Stimulated activated CD4-positive, alpha-beta T cell treated with anti-CD3 and anti-CD28 coated beads, Interleukin-15, amount 100 ng/mL, for 48 hours (primary cell): Measurements from ENCODE around the gene ATP6V1C2.

ENCODE experiments used
- DNase-seq, 2 donors: peaks; one replicate each; pipeline ENCODE4 v3.0.0-alpha.2; 2020; ENCODE audit warnings: low read depth in 2 of 2

ATP6V1C2 gene

DNA sequence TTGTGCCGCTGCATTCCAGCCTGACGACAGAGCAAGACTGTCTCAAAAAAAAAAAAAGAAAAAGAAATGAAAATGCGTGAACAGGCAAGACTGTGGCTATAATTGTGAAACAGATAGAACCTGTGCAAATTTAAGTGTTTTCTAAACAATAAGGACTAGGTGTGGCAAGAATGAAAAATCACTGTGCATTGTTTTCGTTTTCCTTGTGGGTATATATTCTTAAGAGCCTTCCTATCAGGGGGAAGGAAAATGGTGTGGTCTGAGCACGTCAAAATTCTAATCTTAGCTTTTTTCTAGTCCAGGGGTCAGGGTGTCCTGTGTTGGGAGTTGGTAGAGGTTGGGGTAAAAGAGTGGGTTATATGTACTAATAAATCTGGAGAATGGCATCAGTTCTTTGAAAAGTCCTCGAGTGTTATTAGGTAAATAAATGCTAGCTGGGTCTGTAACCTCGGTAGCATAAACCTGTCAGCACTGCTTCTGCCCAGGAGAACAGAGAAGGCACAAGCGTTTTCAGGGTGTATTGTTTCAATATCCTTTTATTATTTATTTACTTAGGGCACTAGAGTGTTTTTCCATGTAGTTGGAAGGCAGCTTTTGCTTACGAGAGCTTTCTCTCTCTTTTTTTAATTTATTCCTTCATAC is 11.6 kb downstream of the ATP6V1C2 start:
- no peak for DNase-seq

- DNase-seq = no peak
Measured at GRCh38 chr2:10733566-10733925, 12.1 kb downstream of the ATP6V1C2 start.

DNA sequence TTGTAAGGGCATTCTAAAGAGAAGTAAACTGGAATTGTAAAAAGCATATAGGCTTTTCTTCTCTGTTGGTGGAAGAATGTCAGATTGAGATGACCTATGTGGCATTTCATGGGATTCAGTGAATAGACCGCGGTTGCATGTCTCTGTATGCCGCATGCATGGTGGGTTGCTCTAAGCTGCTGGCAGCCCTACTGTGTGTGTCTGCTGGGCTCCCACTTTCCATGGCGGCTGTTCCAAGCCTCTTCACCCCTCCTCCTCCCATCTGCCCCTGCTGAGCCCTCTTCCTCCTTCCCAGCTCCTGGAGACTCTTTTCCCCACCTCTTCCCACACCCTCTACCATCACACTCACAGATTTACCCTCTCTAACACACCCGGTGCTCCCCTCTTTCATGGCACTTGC is 12.6 kb downstream of the ATP6V1C2 start:
- DNase-seq = no peak

DNA sequence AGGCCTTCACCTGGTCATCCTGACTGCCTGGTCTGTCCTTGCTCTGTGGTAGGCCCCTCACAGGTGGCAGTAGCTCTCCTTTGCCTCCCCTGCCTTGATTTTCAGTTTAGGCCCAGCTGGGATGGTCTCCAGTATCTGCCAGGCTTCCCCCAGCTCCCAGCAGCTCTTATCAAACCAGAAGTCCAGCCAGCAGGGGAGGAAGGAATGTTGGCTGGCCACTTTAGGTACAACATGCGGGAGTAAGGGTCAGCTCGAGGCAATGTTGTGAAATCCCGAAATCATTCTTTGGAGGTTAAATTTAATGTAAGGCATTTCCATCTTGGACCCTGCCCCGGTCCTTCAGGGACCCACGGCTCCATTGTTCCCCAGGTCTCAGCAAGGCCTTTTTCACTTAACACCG is 16.8 kb downstream of the ATP6V1C2 start:
- no peak for DNase-seq

GRCh38 chr2:10740226-10740625 is 18.8 kb downstream of the ATP6V1C2 start:
- DNase-seq = no peak

DNA sequence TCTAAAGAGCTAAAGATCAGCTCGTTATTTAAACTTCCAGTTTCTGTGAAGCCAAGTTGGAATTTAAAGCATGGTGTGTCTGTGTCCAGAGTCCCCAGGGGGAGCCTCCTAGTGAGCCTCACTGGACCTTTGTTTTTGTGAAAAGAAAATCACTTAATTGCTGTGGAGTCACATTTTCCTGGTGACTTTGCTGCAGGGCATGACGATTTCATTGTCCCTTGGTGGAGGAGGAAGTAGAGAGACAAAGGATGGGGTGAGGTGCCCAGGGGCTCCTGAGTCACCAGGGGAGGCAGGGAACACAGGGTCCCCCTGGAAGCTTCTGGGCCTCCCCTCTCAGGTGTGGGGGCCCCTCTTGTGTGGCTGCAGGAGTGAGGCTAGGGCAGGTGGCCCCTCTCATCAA is 19.7 kb downstream of the ATP6V1C2 start:
- DNase-seq = no peak

DNA sequence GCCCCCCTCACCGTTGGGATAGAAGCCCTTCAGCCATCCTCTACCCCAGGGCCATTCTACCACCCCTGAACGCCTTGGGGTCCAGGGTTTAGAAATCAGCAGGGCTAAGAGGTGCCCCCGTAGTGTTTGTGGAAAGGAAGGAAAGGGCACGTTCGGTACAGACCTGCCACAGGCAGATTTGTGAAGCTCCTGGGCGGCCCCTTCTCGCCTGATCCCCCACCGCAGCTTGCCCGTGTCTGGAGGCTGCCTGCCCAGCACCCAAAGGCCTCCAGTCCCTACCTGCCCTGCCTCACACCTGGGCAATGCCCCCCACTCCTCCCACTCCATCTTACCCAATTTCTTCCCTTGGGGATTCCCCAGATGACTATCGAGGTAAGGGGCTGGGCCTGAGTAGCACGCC is 21.2 kb downstream of the ATP6V1C2 start:
- DNase-seq = no peak

GRCh38 chr2:10750610-10751009 is 29.2 kb downstream of the ATP6V1C2 start:
- no peak for DNase-seq

- DNase-seq = no peak
Measured at GRCh38 chr2:10752236-10752635, 30.8 kb downstream of the ATP6V1C2 start.

GRCh38 chr2:10753156-10753555 is 31.7 kb downstream of the ATP6V1C2 start:
- no peak for DNase-seq

GRCh38 chr2:10753876-10754275 is 32.4 kb downstream of the ATP6V1C2 start:
- no peak for DNase-seq

- no peak for DNase-seq
Measured at GRCh38 chr2:10755621-10756020, 34.2 kb downstream of the ATP6V1C2 start.

- DNase-seq = no peak
Measured at GRCh38 chr2:10757814-10758286, 36.4 kb downstream of the ATP6V1C2 start.

- no peak for DNase-seq
Measured at GRCh38 chr2:10759151-10759714, 37.8 kb downstream of the ATP6V1C2 start.

- DNase-seq = no peak
Measured at GRCh38 chr2:10760794-10761504, 39.5 kb downstream of the ATP6V1C2 start.

GRCh38 chr2:10761591-10761990 is 40.2 kb downstream of the ATP6V1C2 start:
- no peak for DNase-seq

GRCh38 chr2:10762651-10763460 is 41.4 kb downstream of the ATP6V1C2 start:
- no peak for DNase-seq

- no peak for DNase-seq
Measured at GRCh38 chr2:10763461-10763800, 42.0 kb downstream of the ATP6V1C2 start.

GRCh38 chr2:10764096-10764785 is 42.8 kb downstream of the ATP6V1C2 start:
- no peak for DNase-seq

- no peak for DNase-seq
Measured at GRCh38 chr2:10764896-10765295, 43.5 kb downstream of the ATP6V1C2 start.

- no peak for DNase-seq
Measured at GRCh38 chr2:10765461-10765860, 44.0 kb downstream of the ATP6V1C2 start.

DNA sequence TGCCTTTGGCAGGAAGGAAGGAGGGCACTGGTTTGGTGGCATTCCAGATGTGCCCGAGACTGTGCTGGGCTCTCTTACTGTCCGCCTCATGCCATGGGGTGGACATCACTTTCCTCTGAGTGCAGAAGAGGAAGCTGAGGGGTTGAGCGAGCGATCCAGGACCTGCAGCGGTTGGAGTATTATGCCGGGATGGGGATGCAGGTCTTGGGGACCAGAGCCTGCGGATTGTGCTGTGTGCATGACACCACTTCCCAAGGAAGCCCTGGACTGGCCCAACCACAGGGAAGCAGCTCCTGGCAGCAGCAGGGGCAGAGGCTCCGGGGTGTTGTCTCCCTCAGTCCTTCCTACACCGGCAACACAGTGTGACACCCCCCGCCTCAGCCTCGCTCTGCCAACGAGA is 44.5 kb downstream of the ATP6V1C2 start:
- DNase-seq = no peak
